CD4-positive, alpha-beta T cell treated with Interleukin-17A for 1 hour (primary cell): ENCODE measurements around the gene PDE5A.
"Not testable (repeated sequence)": the region's sequence is repeated elsewhere in the genome, so short reads cannot be mapped to it uniquely, and the experiment has no call there.

ENCODE experiments used
- DNase-seq: peaks from one replicate; pipeline ENCODE4 v3.0.0-alpha.2; 2020

The PDE5A gene

GRCh38 chr4:119643306-119644042 lies 14.9 kb upstream of the PDE5A start:
- no peak for DNase-seq

- DNase-seq = no peak
Observed at GRCh38 chr4:119641765-119642164, 13.2 kb upstream of the PDE5A start.

- no peak for DNase-seq
Observed at GRCh38 chr4:119638359-119638758, 9.8 kb upstream of the PDE5A start.

GRCh38 chr4:119636851-119637250 lies 8.2 kb upstream of the PDE5A start:
- not testable (repeated sequence) for DNase-seq

GRCh38 chr4:119632216-119632615 lies 3.6 kb upstream of the PDE5A start:
- DNase-seq = no peak

- DNase-seq = no peak
Observed at GRCh38 chr4:119629142-119629471, 503 bp upstream of the PDE5A start.

GRCh38 chr4:119627267-119628255 lies 1.0 kb downstream of the PDE5A start:
- DNase-seq = peak; percentile 45

- DNase-seq = no peak
Observed at GRCh38 chr4:119626943-119627266, 1.7 kb downstream of the PDE5A start.

GRCh38 chr4:119626420-119626819 lies 2.2 kb downstream of the PDE5A start:
- DNase-seq = no peak

- no peak for DNase-seq
Observed at GRCh38 chr4:119625761-119626160, 2.8 kb downstream of the PDE5A start.

GRCh38 chr4:119624356-119624755 lies 4.2 kb downstream of the PDE5A start:
- no peak for DNase-seq

GRCh38 chr4:119623025-119623424 lies 5.6 kb downstream of the PDE5A start:
- no peak for DNase-seq

- DNase-seq = no peak
Observed at GRCh38 chr4:119615068-119615719, 13.4 kb downstream of the PDE5A start.

- DNase-seq = no peak
Observed at GRCh38 chr4:119604266-119604665, 24.3 kb downstream of the PDE5A start.

GRCh38 chr4:119602366-119602765 lies 26.2 kb downstream of the PDE5A start:
- DNase-seq = no peak

- no peak for DNase-seq
Observed at GRCh38 chr4:119598521-119598920, 30.1 kb downstream of the PDE5A start.

- no peak for DNase-seq
Observed at GRCh38 chr4:119597377-119597776, 31.2 kb downstream of the PDE5A start.

- no peak for DNase-seq
Observed at GRCh38 chr4:119593698-119594097, 34.9 kb downstream of the PDE5A start.

GRCh38 chr4:119592830-119593229 lies 35.8 kb downstream of the PDE5A start:
- DNase-seq = no peak

GRCh38 chr4:119589165-119589564 lies 39.4 kb downstream of the PDE5A start:
- no peak for DNase-seq

- no peak for DNase-seq
Observed at GRCh38 chr4:119587796-119588195, 40.8 kb downstream of the PDE5A start.

GRCh38 chr4:119585771-119586170 lies 42.8 kb downstream of the PDE5A start:
- no peak for DNase-seq

GRCh38 chr4:119581190-119581873 lies 47.3 kb downstream of the PDE5A start:
- no peak for DNase-seq
